ENCODE results near the gene ANKRD40.
"Not testable (repeated sequence)": the region's sequence is repeated elsewhere in the genome, so short reads cannot be mapped to it uniquely, and the experiment has no call there.

ANKRD40 gene

GRCh38 chr17:50685334-50685665 is 22.4 kb downstream of the ANKRD40 start:
- no peak for DNase-seq

GRCh38 chr17:50684612-50685333 is 22.9 kb downstream of the ANKRD40 start:
- no peak for DNase-seq

GRCh38 chr17:50684288-50684611 is 23.5 kb downstream of the ANKRD40 start:
- DNase-seq = no peak

DNA sequence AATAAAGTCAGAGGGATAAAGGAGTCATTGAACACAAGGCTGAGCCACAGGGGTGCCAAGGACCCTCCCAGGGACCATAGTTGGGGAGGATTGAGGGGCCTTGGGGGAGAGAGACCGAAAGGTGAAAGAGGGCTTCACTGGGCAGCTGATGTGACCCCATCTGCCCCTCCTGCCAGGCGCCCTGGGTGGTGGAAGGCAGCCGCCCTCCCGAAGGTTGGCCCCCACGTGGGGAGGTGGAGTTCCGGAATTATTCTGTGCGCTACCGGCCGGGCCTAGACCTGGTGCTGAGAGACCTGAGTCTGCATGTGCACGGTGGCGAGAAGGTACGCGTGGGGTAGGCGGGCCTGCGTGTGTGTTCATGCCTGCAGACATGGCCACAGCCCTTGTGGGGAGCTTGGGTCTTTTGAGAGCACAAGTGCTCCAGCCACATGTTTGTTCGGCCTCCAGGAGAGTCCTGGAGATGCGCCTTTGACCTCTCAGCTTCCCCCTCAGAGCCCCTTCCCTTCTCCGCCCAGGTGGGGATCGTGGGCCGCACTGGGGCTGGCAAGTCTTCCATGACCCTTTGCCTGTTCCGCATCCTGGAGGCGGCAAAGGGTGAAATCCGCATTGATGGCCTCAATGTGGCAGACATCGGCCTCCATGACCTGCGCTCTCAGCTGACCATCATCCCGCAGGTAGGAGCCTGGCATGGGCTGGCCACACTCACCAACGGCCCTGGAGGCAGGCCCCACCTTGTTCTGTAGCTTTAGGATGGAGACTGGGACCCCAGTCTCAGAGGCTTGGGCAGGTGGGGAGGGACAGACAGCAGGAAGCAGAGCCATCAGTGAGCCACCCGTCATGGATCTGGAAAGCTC is 24.1 kb downstream of the ANKRD40 start:
- no peak for DNase-seq

GRCh38 chr17:50682938-50683337 is 24.8 kb downstream of the ANKRD40 start:
- DNase-seq = no peak

DNA sequence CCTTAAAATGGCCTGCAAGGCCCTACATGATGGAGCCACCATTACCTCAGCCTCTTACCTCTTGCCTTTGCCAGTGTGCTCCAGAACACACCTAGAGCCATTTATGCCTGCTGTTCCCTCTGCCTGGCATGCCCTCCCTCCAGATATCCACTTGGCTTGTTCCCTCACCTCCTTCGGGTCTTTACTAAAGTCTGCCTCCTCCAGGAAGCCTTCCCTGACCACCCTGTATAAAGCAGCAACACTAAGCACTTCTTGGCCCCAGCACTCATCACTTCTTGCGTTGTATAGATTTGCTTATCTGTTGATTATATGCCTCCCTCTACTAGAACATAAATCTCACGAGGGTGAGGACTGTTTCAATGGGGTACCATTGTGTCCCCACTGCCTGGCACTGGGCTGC is 25.3 kb downstream of the ANKRD40 start:
- no peak for DNase-seq

GRCh38 chr17:50681263-50682200 is 26.2 kb downstream of the ANKRD40 start:
- DNase-seq = no peak

GRCh38 chr17:50680543-50681262 is 27.0 kb downstream of the ANKRD40 start:
- DNase-seq = not testable (repeated sequence)

DNA sequence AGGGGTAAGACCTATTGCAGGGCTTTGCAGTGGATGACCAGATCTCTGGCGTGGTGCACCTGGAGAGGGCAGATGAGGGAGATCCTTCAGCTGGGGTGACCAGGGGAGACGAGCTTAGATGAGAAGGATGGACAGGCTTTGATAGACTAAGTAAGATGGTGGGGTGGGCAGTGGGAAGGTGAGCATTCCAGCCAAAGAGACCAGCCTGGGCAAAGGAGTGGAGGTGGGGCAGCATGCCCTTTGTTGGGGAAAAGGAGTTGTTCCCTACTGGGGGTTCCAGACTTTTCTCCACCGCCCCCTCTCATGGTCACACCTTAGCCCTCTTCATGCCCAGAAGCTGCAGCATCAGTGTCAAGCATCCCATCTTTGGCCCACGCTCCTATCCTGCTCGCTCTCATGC is 27.6 kb downstream of the ANKRD40 start:
- no peak for DNase-seq

- no peak for DNase-seq
Observed at GRCh38 chr17:50679008-50679544, 28.6 kb downstream of the ANKRD40 start.

DNA sequence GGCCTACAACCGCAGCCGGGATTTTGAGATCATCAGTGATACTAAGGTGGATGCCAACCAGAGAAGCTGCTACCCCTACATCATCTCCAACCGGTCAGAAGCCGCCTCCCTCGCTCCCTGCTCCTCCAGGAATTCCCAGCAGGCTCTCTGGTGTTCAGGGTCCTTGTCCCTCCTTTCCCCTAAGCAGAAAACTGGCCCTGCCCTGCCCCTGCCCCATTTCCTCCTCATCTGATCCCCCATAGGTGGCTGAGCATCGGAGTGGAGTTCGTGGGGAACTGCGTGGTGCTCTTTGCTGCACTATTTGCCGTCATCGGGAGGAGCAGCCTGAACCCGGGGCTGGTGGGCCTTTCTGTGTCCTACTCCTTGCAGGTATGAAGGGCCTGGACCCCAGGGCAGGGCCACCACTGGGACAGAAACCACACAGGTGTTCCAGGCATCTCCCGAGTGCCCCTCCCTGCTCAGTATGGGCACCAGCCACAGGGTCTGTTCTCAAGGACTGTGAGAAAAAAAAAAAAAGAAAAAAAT is 29.8 kb downstream of the ANKRD40 start:
- no peak for DNase-seq

GRCh38 chr17:50676065-50676975 is 31.4 kb downstream of the ANKRD40 start:
- no peak for DNase-seq

GRCh38 chr17:50675627-50676026 is 32.1 kb downstream of the ANKRD40 start:
- DNase-seq = no peak

GRCh38 chr17:50675190-50675589 is 32.5 kb downstream of the ANKRD40 start:
- DNase-seq = no peak

DNA sequence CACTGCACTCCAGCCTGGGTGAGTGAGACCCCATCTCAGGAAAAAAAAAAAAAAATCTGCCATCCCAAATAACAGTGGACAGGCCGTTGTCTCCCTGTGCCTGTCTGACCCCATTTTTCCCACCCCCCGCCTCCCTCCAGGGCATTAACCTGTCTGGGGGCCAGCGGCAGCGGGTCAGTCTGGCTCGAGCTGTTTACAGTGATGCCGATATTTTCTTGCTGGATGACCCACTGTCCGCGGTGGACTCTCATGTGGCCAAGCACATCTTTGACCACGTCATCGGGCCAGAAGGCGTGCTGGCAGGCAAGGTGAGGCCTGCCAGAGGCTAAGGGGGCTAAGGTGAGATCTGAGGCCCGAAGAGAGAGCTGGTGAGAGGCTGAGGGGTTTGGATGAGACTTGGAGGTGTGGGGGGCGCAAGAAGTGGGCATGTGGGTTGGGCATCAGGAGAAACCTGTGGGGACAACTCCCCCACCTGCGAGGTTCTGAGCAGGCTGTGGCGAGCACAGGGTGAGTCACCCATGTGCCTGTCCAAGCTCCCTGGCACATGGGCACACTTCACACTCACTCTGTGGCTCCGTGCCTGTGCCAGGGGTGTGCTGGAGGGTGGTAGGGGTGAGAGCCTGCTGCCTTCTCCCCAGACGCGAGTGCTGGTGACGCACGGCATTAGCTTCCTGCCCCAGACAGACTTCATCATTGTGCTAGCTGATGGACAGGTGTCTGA is 34.7 kb downstream of the ANKRD40 start:
- DNase-seq = no peak

- DNase-seq = no peak
Observed at GRCh38 chr17:50672071-50672470, 35.6 kb downstream of the ANKRD40 start.

- DNase-seq = no peak
Observed at GRCh38 chr17:50668838-50669581, 38.7 kb downstream of the ANKRD40 start.

DNA sequence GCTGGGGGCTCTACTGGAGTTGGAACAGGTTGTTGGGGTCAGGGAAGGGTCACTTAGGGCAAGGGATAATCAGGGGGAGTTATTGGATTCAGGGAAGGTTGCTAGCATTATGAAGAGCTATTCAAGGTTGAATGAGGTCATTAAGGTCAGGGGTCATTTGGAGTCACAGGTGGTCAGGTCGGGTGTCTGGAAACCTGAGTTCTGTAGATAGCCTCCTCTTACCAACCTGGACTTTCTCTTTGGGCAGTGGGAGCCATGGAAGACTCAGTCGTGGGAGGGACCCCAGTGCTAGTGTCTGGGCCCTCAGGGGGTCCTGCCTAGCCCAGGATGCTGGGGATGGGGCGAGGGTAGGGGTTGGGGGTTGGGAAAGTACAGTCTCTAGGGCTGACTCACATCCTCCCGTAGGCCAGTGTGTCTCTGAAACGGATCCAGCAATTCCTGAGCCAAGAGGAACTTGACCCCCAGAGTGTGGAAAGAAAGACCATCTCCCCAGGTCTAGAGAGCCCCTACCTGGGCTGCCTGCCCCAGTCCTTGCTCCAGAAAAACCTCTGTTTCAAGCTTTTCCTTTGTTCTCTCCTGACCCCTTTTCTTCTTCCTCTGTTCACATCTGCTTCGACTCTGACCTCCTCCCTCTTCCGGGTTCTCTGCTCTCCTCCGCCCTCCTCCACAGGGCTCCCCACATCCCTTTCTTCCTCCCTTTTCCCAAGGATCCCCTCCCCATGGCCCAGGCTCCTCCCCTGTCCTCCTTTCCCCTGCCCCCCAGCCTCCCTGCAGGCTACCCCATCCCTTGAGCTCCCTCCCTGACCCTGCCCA is 39.5 kb downstream of the ANKRD40 start:
- no peak for DNase-seq

All from stimulated activated CD4-positive, alpha-beta T cell treated with anti-CD3 and anti-CD28 coated beads, Interleukin-2, amount 100 ng/mL, for 48 hours (primary cell).